NCI-H226 (cell line): ENCODE results near the gene THSD4.

Experiments used
- DNase-seq: peaks from one replicate; pipeline ENCODE4 v3.0.0-alpha.2; 2015

THSD4 gene

GRCh38 chr15:71679793-71680353 lies 564.6 kb downstream of the THSD4 start:
- DNase-seq = peak; percentile 97

- no peak for DNase-seq
Measured at GRCh38 chr15:71682001-71682400, 566.7 kb downstream of the THSD4 start.

- peak; percentile 77 for DNase-seq
Measured at GRCh38 chr15:71683411-71684274, 568.4 kb downstream of the THSD4 start.

- no peak for DNase-seq
Measured at GRCh38 chr15:71685420-71685993, 570.2 kb downstream of the THSD4 start.

- no peak for DNase-seq
Measured at GRCh38 chr15:71686221-71687050, 571.2 kb downstream of the THSD4 start.

- peak; percentile 41 for DNase-seq
Measured at GRCh38 chr15:71687902-71688508, 572.7 kb downstream of the THSD4 start.

GRCh38 chr15:71688509-71689094 lies 573.3 kb downstream of the THSD4 start:
- DNase-seq = no peak

- DNase-seq = no peak
Measured at GRCh38 chr15:71691081-71691457, 575.8 kb downstream of the THSD4 start.

GRCh38 chr15:71691458-71692417 lies 576.5 kb downstream of the THSD4 start:
- peak; percentile 99 for DNase-seq

- DNase-seq = no peak
Measured at GRCh38 chr15:71697236-71697635, 582.0 kb downstream of the THSD4 start.

- DNase-seq = no peak
Measured at GRCh38 chr15:71698030-71698429, 582.8 kb downstream of the THSD4 start.

- DNase-seq = no peak
Measured at GRCh38 chr15:71698742-71699141, 583.5 kb downstream of the THSD4 start.

GRCh38 chr15:71699977-71700376 lies 584.7 kb downstream of the THSD4 start:
- no peak for DNase-seq

- DNase-seq = no peak
Measured at GRCh38 chr15:71701808-71702207, 586.5 kb downstream of the THSD4 start.

- DNase-seq = no peak
Measured at GRCh38 chr15:71702496-71702895, 587.2 kb downstream of the THSD4 start.

- peak; percentile 90 for DNase-seq
Measured at GRCh38 chr15:71705151-71705550, 589.9 kb downstream of the THSD4 start.

- DNase-seq = peak; percentile 82
Measured at GRCh38 chr15:71706461-71707229, 591.4 kb downstream of the THSD4 start.

- DNase-seq = peak; percentile 82
Measured at GRCh38 chr15:71707230-71708050, 592.2 kb downstream of the THSD4 start.

- DNase-seq = no peak
Measured at GRCh38 chr15:71708051-71708429, 592.8 kb downstream of the THSD4 start.
